Measurements from ENCODE around the gene AP5B1.

DNA sequence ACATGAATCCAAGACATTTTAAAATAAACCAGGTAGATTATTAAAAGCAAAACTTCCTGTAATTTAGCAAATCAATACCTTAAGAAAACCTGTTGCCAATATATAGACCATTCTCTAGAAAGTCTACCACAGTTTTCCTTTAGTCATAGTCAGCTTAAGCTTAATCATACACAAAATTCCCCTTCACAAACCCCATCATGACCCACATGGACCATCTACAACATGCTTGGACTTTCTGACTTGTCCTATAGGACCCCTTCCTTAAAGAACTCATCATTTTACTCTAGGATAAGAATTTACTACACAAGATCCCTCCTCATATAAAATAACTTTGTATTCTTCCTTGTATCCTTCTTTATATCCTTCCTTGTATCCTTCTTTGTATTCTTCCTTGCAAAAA lies 44.0 kb downstream of the AP5B1 start:
- TF ChIP-seq, protein P1, sequence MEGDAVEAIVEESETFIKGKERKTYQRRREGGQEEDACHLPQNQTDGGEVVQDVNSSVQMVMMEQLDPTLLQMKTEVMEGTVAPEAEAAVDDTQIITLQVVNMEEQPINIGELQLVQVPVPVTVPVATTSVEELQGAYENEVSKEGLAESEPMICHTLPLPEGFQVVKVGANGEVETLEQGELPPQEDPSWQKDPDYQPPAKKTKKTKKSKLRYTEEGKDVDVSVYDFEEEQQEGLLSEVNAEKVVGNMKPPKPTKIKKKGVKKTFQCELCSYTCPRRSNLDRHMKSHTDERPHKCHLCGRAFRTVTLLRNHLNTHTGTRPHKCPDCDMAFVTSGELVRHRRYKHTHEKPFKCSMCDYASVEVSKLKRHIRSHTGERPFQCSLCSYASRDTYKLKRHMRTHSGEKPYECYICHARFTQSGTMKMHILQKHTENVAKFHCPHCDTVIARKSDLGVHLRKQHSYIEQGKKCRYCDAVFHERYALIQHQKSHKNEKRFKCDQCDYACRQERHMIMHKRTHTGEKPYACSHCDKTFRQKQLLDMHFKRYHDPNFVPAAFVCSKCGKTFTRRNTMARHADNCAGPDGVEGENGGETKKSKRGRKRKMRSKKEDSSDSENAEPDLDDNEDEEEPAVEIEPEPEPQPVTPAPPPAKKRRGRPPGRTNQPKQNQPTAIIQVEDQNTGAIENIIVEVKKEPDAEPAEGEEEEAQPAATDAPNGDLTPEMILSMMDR (conservative IDR thresholded peaks at IDR 0.05; ENCODE audit: low read length): no peak
- TF ChIP-seq EZH2phosphoT487 (IDR thresholded peaks at IDR 0.05; ENCODE audit: borderline replicate concordance, low read depth, low read length): no peak
